ENCODE results near the gene MAP3K13.

Gene MAP3K13

DNA sequence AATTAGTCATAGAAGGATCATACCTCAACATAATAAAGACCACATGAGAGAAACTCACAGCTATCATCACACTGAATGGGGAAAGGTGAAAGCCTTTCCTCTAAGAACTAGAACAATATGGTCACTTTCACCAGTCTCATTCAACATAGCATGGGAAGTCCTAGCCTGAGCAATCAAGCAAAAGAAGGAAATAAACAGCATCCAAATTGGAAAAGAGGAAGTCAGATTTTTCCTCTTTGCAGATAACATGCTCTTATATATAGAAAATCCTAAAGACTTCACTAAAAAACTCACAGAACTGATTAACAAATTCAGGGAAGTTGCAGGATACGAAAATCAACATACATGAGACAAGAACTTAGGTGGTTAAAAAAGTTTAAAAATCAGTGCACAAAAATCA lies 24.7 kb downstream of the MAP3K13 start:
- ATAC-seq (ENCODE audit: insufficient read depth, low read depth) (no peak), DNase-seq (no peak)
- Histone ChIP-seq H3K4me3 (ENCODE audit: low read depth in 1 of 2, low read length in 2 of 2) (no peak overlapping the region), H3K36me3 (ENCODE audit: insufficient read depth, low read length) (no peaks in the 10 kb centered on the region), H2AFZ (ENCODE audit: low read depth, low read length) (no peak overlapping the region), H3K4me2 (ENCODE audit: insufficient read depth, low read length) (no peak overlapping the region), H4K20me1 (ENCODE audit: insufficient read depth, low read length) (no peaks in the 10 kb centered on the region), H3K79me2 (ENCODE audit: insufficient read depth, low read length) (no peaks in the 10 kb centered on the region), H3K9ac (ENCODE audit: low read depth, low read length) (no peak overlapping the region), H3K27ac (ENCODE audit: low read length) (no peak overlapping the region), H3K4me1 (ENCODE audit: insufficient read depth, low read length) (no peaks in the 10 kb centered on the region), H3K9me3 (ENCODE audit: insufficient read depth, low read length, severe bottlenecking) (no peaks in the 10 kb centered on the region), H3K27me3 (ENCODE audit: insufficient read depth, low read length, poor library complexity) (no peaks in the 10 kb centered on the region)
- no peak for TF ChIP-seq EZH2 (IDR thresholded peaks at IDR 0.05; ENCODE audit: borderline replicate concordance, low read depth, low read length, severe bottlenecking)
- TF ChIP-seq CTCF (IDR thresholded peaks at IDR 0.05; ENCODE audit: borderline replicate concordance, extremely low read depth, low read length, poor library complexity, severe bottlenecking), result no peak

DNA sequence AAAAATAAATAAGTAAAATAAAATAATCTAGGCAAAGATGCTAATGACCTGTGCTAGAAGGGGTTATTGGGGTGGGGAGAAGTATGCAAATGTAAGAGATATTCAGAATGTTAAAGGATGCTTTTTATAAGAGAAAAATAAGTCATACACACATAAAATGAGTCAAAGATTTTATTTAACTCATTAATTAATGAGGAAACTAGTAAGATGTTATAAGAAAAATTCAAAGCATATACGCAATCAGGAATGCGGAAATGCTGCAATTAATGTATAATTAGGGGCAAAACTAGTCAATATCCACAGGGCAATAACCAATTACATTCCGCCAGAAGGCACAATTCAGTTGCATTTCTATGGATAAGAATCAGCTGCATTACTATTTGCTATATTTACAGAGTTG lies 30.1 kb downstream of the MAP3K13 start:
- no peaks in the 10 kb centered on the region for H3K4me1 ChIP-seq (ENCODE audit: insufficient read depth, low read length)
- no peaks in the 10 kb centered on the region for H4K20me1 ChIP-seq (ENCODE audit: insufficient read depth, low read length)
- no peaks in the 10 kb centered on the region for H3K9me3 ChIP-seq (ENCODE audit: insufficient read depth, low read length, severe bottlenecking)
- no peak overlapping the region for H3K4me3 ChIP-seq (ENCODE audit: low read depth in 1 of 2, low read length in 2 of 2)
- no peaks in the 10 kb centered on the region for H3K27me3 ChIP-seq (ENCODE audit: insufficient read depth, low read length, poor library complexity)
- H2AFZ ChIP-seq (ENCODE audit: low read depth, low read length), result no peak overlapping the region
- H3K27ac ChIP-seq (ENCODE audit: low read length), result no peak overlapping the region
- no peak overlapping the region for H3K9ac ChIP-seq (ENCODE audit: low read depth, low read length)
- no peaks in the 10 kb centered on the region for H3K36me3 ChIP-seq (ENCODE audit: insufficient read depth, low read length)
- no peak overlapping the region for H3K4me2 ChIP-seq (ENCODE audit: insufficient read depth, low read length)
- no peaks in the 10 kb centered on the region for H3K79me2 ChIP-seq (ENCODE audit: insufficient read depth, low read length)
- no peak for TF ChIP-seq CTCF (IDR thresholded peaks at IDR 0.05; ENCODE audit: borderline replicate concordance, extremely low read depth, low read length, poor library complexity, severe bottlenecking)
- TF ChIP-seq EZH2 (IDR thresholded peaks at IDR 0.05; ENCODE audit: borderline replicate concordance, low read depth, low read length, severe bottlenecking), result no peak
- no peak for DNase-seq
- no peak for ATAC-seq (ENCODE audit: insufficient read depth, low read depth)

GRCh38 chr3:185397676-185398075 lies 34.7 kb downstream of the MAP3K13 start:
- DNase-seq (no peak), ATAC-seq (ENCODE audit: insufficient read depth, low read depth) (no peak)
- no peak overlapping the region for H3K4me2 ChIP-seq (ENCODE audit: insufficient read depth, low read length)
- H3K4me3 ChIP-seq (ENCODE audit: low read depth in 1 of 2, low read length in 2 of 2), result no peak overlapping the region
- H3K9ac ChIP-seq (ENCODE audit: low read depth, low read length), result no peak overlapping the region
- TF ChIP-seq EZH2 (IDR thresholded peaks at IDR 0.05; ENCODE audit: borderline replicate concordance, low read depth, low read length, severe bottlenecking), result no peak
- TF ChIP-seq CTCF (IDR thresholded peaks at IDR 0.05; ENCODE audit: borderline replicate concordance, extremely low read depth, low read length, poor library complexity, severe bottlenecking), result no peak
- no peaks in the 10 kb centered on the region for H3K36me3 ChIP-seq (ENCODE audit: insufficient read depth, low read length)
- H3K27me3 ChIP-seq (ENCODE audit: insufficient read depth, low read length, poor library complexity), result peaks cover 3% of the 10 kb centered on the region
- H3K79me2 ChIP-seq (ENCODE audit: insufficient read depth, low read length), result no peaks in the 10 kb centered on the region
- H2AFZ ChIP-seq (ENCODE audit: low read depth, low read length), result no peak overlapping the region
- no peak overlapping the region for H3K27ac ChIP-seq (ENCODE audit: low read length)
- no peaks in the 10 kb centered on the region for H3K4me1 ChIP-seq (ENCODE audit: insufficient read depth, low read length)
- no peaks in the 10 kb centered on the region for H3K9me3 ChIP-seq (ENCODE audit: insufficient read depth, low read length, severe bottlenecking)
- H4K20me1 ChIP-seq (ENCODE audit: insufficient read depth, low read length), result no peaks in the 10 kb centered on the region

All from DND-41 (cell line).